ENCODE measurements around the gene TCF20. TPM values are rescaled to one million over a fixed set of nuclear protein-coding genes. Genes with fewer than 3 reads are reported as not detected.

The TCF20 gene
- total RNA-seq, 1 donor from 2014 or later: 52.0 TPM

DNA sequence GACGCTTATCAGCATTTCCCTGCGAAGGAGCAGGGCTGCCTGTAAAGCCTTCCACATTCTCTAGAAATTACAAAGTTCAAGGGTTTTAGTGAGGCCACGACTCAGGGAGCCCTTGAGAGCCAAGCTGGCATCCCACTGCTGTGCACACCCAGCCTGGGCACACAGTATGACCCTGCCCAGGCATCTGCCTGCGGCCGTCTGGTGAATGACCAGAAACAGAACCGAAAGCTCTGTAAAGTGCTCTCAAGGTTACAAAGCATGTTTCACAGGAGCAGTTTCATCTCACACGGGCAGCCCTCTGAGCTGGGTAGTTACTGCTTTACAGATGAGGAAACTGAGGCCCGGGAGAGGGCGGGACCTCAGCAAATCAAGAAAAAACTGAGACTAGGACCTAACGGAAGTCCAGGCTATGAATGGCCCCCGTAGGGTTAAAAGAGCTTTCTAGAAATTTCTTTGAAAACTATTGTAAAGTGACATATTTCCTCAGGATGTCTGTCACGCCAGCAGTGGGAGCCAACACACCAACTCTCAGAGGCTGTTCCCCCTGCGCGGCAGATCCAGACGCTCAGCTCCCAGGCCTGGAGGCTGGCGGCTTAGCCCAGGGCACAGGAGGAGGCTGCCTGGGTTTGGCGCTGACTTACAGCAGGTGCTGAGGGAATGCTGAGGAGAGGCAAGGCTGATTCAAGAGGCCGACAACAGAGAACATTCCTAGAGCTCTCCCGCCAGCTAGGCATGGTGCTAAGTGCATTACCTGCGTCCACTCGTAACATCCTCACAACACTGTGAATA lies 7.7 kb upstream of the TCF20 start:
- Mint-ChIP-seq H3K36me3 (ENCODE audit: low read depth) (no peaks in the 10 kb centered on the region), H3K9me3 (no peaks in the 10 kb centered on the region), H3K4me3 (no peak overlapping the region), H3K27me3 (peaks cover 11% of the 10 kb centered on the region), H3K4me1 (peaks cover 5% of the 10 kb centered on the region), H3K27ac (no peak overlapping the region)
- intact Hi-C loops (cut with micrococcal nuclease): loop anchor here (2.0 kb wide), 1 partner anchor 159 kb away; no protein-coding TSS in a partner anchor
- ChIA-PET CTCF (interaction anchor here (0.7 to 2.2 kb wide), 5 partner anchors 106 to 181 kb away, joined by 3 to 25 read pairs (median 3); no protein-coding TSS in a partner anchor), POLR2A (interaction anchor here (0.7 kb wide), 1 partner anchor 22 kb away, joined by 3 read pairs; no protein-coding TSS in a partner anchor)
- DNase-seq: no peak
- TF ChIP-seq, protein P1, sequence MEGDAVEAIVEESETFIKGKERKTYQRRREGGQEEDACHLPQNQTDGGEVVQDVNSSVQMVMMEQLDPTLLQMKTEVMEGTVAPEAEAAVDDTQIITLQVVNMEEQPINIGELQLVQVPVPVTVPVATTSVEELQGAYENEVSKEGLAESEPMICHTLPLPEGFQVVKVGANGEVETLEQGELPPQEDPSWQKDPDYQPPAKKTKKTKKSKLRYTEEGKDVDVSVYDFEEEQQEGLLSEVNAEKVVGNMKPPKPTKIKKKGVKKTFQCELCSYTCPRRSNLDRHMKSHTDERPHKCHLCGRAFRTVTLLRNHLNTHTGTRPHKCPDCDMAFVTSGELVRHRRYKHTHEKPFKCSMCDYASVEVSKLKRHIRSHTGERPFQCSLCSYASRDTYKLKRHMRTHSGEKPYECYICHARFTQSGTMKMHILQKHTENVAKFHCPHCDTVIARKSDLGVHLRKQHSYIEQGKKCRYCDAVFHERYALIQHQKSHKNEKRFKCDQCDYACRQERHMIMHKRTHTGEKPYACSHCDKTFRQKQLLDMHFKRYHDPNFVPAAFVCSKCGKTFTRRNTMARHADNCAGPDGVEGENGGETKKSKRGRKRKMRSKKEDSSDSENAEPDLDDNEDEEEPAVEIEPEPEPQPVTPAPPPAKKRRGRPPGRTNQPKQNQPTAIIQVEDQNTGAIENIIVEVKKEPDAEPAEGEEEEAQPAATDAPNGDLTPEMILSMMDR (IDR thresholded peaks at IDR 0.05): no peak
- ATAC-seq (ENCODE audit: low read depth): no peak

DNA sequence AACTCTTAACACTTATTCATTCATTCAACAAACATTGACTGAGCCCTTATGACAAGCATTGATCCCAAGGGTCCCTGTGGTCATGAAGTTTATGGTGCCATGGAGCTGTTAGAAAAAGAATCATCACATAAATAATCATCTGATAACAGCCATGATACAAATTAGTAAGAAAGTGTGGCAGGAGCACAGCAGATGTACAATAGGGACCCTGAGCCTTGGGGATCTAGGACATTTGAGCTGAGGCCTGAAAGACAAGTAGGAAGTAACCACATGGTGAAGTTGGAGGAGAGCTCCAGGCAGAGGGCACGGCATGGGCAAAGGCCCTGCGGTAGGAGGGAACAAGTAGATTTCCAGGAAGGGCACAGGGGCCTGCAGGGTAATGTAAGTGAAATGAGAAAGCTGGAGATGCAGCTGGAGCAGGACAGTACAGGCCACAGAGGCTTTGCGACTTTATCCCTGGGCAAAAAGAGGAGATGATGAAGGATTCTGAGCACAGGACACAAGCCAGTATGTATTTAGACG lies 6.8 kb upstream of the TCF20 start:
- Mint-ChIP-seq H3K36me3 (ENCODE audit: low read depth) (no peaks in the 10 kb centered on the region), H3K27ac (no peak overlapping the region), H3K4me1 (no peaks in the 10 kb centered on the region), H3K4me3 (no peak overlapping the region), H3K27me3 (peaks cover 6% of the 10 kb centered on the region), H3K9me3 (no peaks in the 10 kb centered on the region)
- ATAC-seq (ENCODE audit: low read depth) (no peak), DNase-seq (no peak)
- TF ChIP-seq, protein P1 (IDR thresholded peaks at IDR 0.05): no peak
- CTCF ChIA-PET: interaction anchor here (1.6 to 2.2 kb wide), 2 partner anchors 160 to 165 kb away, joined by 3 to 25 read pairs; no protein-coding TSS in a partner anchor
- POLR2A ChIA-PET: no interaction called here
- intact Hi-C loops (cut with micrococcal nuclease): no loop called here

DNA sequence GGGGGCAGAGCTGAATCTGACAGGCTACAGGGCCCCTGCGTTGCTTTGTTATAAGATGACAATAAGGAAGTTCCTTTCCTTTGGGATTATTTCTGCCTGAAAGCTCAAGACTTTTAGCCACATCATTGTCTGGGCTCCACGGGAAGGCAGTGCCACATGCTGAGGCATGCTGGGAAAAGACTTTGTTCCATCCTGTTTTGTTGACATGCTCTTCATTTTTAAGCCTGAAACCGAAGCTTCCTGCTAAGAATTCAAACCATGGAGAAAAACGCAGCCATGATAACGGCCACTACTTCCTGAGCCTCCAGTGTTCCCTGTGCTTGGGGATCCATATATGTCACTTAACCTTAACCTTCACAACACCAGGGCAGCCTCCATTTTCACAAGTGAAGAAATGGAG lies 5.5 kb upstream of the TCF20 start:
- intact Hi-C loops (cut with micrococcal nuclease): no loop called here
- H3K27ac Mint-ChIP-seq: no peak overlapping the region
- H3K36me3 Mint-ChIP-seq (ENCODE audit: low read depth): no peaks in the 10 kb centered on the region
- no peak for ATAC-seq (ENCODE audit: low read depth)
- no peak for DNase-seq
- no peak overlapping the region for H3K4me3 Mint-ChIP-seq
- TF ChIP-seq, protein P1 (IDR thresholded peaks at IDR 0.05): no peak
- H3K4me1 Mint-ChIP-seq: no peaks in the 10 kb centered on the region
- ChIA-PET POLR2A (no interaction called here), CTCF (no interaction called here)
- H3K27me3 Mint-ChIP-seq: no peaks in the 10 kb centered on the region
- H3K9me3 Mint-ChIP-seq: no peaks in the 10 kb centered on the region

DNA sequence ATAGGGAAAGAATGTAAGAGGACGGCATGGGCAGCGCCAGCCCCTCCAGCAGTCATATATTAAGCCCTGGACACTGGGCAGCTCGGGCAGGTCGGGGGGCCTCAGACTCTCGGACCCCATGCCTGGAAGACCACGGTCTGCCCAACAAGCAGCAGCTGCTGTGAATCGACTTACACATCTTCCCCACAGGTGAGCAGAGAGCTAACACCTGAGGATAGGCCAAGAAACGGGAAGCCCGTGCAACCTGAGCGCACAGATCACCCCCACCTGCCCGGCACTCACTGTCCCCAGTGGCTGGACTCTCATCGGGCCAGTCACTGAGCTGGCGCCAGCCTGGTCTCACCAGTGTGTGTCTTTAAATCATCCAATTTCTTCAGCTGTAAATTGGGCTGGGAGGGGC lies 4.7 kb upstream of the TCF20 start:
- H3K27ac Mint-ChIP-seq: no peak overlapping the region
- no peaks in the 10 kb centered on the region for H3K4me1 Mint-ChIP-seq
- H3K9me3 Mint-ChIP-seq: no peaks in the 10 kb centered on the region
- no peak for DNase-seq
- H3K36me3 Mint-ChIP-seq (ENCODE audit: low read depth): no peaks in the 10 kb centered on the region
- ATAC-seq (ENCODE audit: low read depth): no peak
- CTCF ChIA-PET: no interaction called here
- intact Hi-C loops (cut with micrococcal nuclease): no loop called here
- POLR2A ChIA-PET: interaction anchor here (1.0 kb wide), 1 partner anchor 28 kb away, joined by 3 read pairs; no protein-coding TSS in a partner anchor
- TF ChIP-seq, protein P1 (IDR thresholded peaks at IDR 0.05): no peak
- H3K4me3 Mint-ChIP-seq: no peak overlapping the region
- H3K27me3 Mint-ChIP-seq: no peaks in the 10 kb centered on the region

DNA sequence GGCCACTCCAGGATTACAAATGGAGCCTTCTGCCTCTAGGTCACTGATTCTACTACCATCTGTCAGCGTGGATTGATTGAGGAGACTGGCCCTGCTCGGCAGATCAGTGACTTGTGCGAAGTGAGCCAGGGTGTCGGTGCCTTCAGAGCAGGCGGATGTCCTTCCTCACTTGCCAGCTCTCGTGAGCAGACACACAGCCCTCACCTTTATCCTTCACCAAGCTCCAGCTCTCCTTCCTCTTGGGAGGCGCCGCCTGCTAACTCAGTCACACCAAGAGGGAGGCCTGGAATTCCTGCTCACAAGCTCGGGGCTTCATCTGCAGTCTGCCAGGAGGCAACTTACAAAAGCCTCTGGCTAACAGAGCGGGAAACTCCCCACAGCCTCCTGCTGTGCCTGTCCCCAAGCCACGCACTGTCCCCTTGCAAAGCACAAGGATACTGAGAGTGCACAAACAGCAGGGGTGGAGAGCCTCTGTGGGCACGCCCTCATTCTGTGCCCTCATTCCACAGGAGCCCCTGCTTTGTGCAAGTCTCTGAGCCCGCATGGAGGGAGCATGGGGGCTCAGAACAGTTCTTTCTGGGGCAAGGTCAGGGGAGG lies 3.5 kb upstream of the TCF20 start:
- H3K9me3 Mint-ChIP-seq: no peaks in the 10 kb centered on the region
- no peak for DNase-seq
- ChIA-PET POLR2A (no interaction called here), CTCF (no interaction called here)
- H3K27ac Mint-ChIP-seq: no peak overlapping the region
- ATAC-seq (ENCODE audit: low read depth): no peak
- H3K4me1 Mint-ChIP-seq: peaks cover 5% of the 10 kb centered on the region
- intact Hi-C loops (cut with micrococcal nuclease): no loop called here
- TF ChIP-seq, protein P1 (IDR thresholded peaks at IDR 0.05): no peak
- H3K4me3 Mint-ChIP-seq: no peak overlapping the region
- H3K27me3 Mint-ChIP-seq: no peaks in the 10 kb centered on the region
- peaks cover 2% of the 10 kb centered on the region for H3K36me3 Mint-ChIP-seq (ENCODE audit: low read depth)

Measured in activated B cell treated with CpG ODN at 0.5 μM for 24 hours (primary cell).